Measurements from ENCODE around the gene RCOR3. TPM values are rescaled to one million over a fixed set of nuclear protein-coding genes. Genes with fewer than 3 reads are reported as not detected.

Gene RCOR3
- total RNA-seq, 1 experiment from 2014 or later, result 70.3 TPM

- peaks cover 67% of the 10 kb centered on the region for H3K36me3 Mint-ChIP-seq (ENCODE audit: insufficient read depth, unreplicated experiment)
- no peaks in the 10 kb centered on the region for H3K27me3 Mint-ChIP-seq (ENCODE audit: insufficient read depth, unreplicated experiment)
- intact Hi-C loops (cut with micrococcal nuclease), result no loop called here
- no peak overlapping the region for H3K4me3 Mint-ChIP-seq (ENCODE audit: unreplicated experiment)
- DNase-seq (ENCODE audit: unreplicated experiment), result no peak
- no peak for TF ChIP-seq CTCF (IDR thresholded peaks at IDR 0.05; ENCODE audit: unreplicated experiment)
- CTCF ChIA-PET, result interaction anchor here (0.9 to 1.6 kb wide), 6 partner anchors 27 to 633 kb away, joined by 3 to 6 read pairs (median 4); no protein-coding TSS in a partner anchor
- H3K4me1 Mint-ChIP-seq (ENCODE audit: insufficient read depth, unreplicated experiment), result peaks cover 7% of the 10 kb centered on the region
- no peaks in the 10 kb centered on the region for H3K9me3 Mint-ChIP-seq (ENCODE audit: unreplicated experiment)
- POLR2A ChIA-PET, result interaction anchor here (0.5 to 4.5 kb wide), 8 partner anchors 9 to 1003 kb away, joined by 3 to 15 read pairs (median 4); no protein-coding TSS in a partner anchor
- peak overlapping the region; percentile 1 for H3K27ac Mint-ChIP-seq (ENCODE audit: low read depth, unreplicated experiment)
- no TSS peak for BruUV-seq (replicated peaks)
These were observed 26.0 kb downstream of the RCOR3 start for GRCh38 chr1:211285196-211285595.

GRCh38 chr1:211287218-211287617 lies 28.1 kb downstream of the RCOR3 start:
- Mint-ChIP-seq H3K4me1 (ENCODE audit: insufficient read depth, unreplicated experiment) (peaks cover 7% of the 10 kb centered on the region), H3K36me3 (ENCODE audit: insufficient read depth, unreplicated experiment) (peaks cover 87% of the 10 kb centered on the region), H3K9me3 (ENCODE audit: unreplicated experiment) (no peaks in the 10 kb centered on the region), H3K27me3 (ENCODE audit: insufficient read depth, unreplicated experiment) (no peaks in the 10 kb centered on the region), H3K27ac (ENCODE audit: low read depth, unreplicated experiment) (no peak overlapping the region), H3K4me3 (ENCODE audit: unreplicated experiment) (no peak overlapping the region)
- ChIA-PET CTCF (interaction anchor here (0.9 kb wide), 2 partner anchors 9 to 10 kb away, joined by 3 read pairs; no protein-coding TSS in a partner anchor), POLR2A (interaction anchor here (0.5 to 0.8 kb wide), 2 partner anchors 29 to 366 kb away, joined by 3 to 5 read pairs; no protein-coding TSS in a partner anchor)
- no peak for TF ChIP-seq CTCF (IDR thresholded peaks at IDR 0.05; ENCODE audit: unreplicated experiment)
- no TSS peak for BruUV-seq (replicated peaks)
- intact Hi-C loops (cut with micrococcal nuclease), result no loop called here
- no peak for DNase-seq (ENCODE audit: unreplicated experiment)

DNA sequence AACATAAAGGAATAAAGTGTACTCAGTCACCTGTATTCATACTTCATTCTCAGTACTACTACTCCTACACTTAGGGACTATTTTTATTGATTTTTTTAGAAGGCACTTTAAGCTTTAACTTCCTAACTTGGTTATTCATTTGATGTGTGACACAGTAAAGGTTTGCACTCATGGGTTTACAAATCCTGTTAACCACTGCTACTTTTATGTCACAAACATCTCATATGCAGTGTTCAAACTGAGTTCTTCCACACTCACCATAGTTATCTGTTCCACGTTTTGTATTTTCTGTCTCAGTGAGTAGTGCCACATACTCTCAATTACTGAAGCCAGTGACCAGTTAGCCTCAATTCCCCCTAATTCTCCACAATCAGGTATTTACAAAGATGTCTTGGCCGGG lies 33.2 kb downstream of the RCOR3 start:
- H3K4me1 Mint-ChIP-seq (ENCODE audit: insufficient read depth, unreplicated experiment), result peaks cover 7% of the 10 kb centered on the region
- BruUV-seq (replicated peaks), result no TSS peak
- DNase-seq (ENCODE audit: unreplicated experiment), result no peak
- ChIA-PET POLR2A (no interaction called here), CTCF (interaction anchor here (0.6 to 2.1 kb wide), 4 partner anchors 31 to 806 kb away, joined by 3 to 12 read pairs (median 4); no protein-coding TSS in a partner anchor)
- no peak for TF ChIP-seq CTCF (IDR thresholded peaks at IDR 0.05; ENCODE audit: unreplicated experiment)
- no peaks in the 10 kb centered on the region for H3K9me3 Mint-ChIP-seq (ENCODE audit: unreplicated experiment)
- no peaks in the 10 kb centered on the region for H3K27me3 Mint-ChIP-seq (ENCODE audit: insufficient read depth, unreplicated experiment)
- peaks cover 90% of the 10 kb centered on the region for H3K36me3 Mint-ChIP-seq (ENCODE audit: insufficient read depth, unreplicated experiment)
- no peak overlapping the region for H3K4me3 Mint-ChIP-seq (ENCODE audit: unreplicated experiment)
- H3K27ac Mint-ChIP-seq (ENCODE audit: low read depth, unreplicated experiment), result no peak overlapping the region
- intact Hi-C loops (cut with micrococcal nuclease), result no loop called here

DNA sequence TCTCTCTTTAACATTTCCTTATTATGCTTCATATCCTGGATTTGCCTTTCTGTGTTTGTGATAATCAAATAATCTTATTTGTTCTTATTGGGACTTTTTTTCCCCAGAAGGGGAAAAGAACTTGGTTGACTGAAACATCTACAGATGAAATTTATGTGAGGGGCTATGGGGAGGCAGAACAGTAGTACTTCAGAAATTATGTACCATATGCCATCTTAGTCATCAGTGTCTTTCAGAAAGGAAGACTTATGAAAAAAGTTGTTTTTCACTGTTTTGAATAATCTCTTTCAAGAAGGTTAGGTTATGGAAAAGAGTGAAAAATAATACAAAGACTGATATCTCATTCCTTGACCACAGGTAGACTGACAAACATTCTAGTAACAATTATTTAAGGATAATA lies 37.2 kb downstream of the RCOR3 start:
- H3K9me3 Mint-ChIP-seq (ENCODE audit: unreplicated experiment), result no peaks in the 10 kb centered on the region
- peaks cover 95% of the 10 kb centered on the region for H3K36me3 Mint-ChIP-seq (ENCODE audit: insufficient read depth, unreplicated experiment)
- no peak for TF ChIP-seq CTCF (IDR thresholded peaks at IDR 0.05; ENCODE audit: unreplicated experiment)
- intact Hi-C loops (cut with micrococcal nuclease), result no loop called here
- BruUV-seq (replicated peaks), result no TSS peak
- no peak overlapping the region for H3K27ac Mint-ChIP-seq (ENCODE audit: low read depth, unreplicated experiment)
- no peak overlapping the region for H3K4me3 Mint-ChIP-seq (ENCODE audit: unreplicated experiment)
- no peak for DNase-seq (ENCODE audit: unreplicated experiment)
- H3K4me1 Mint-ChIP-seq (ENCODE audit: insufficient read depth, unreplicated experiment), result peaks cover 9% of the 10 kb centered on the region
- H3K27me3 Mint-ChIP-seq (ENCODE audit: insufficient read depth, unreplicated experiment), result no peaks in the 10 kb centered on the region
- CTCF ChIA-PET, result interaction anchor here (0.7 to 0.8 kb wide), 3 partner anchors 10 to 890 kb away, joined by 3 read pairs; no protein-coding TSS in a partner anchor
- POLR2A ChIA-PET, result interaction anchor here (0.8 to 1.1 kb wide), 4 partner anchors 12 to 33 kb away, joined by 3 to 5 read pairs (median 3); no protein-coding TSS in a partner anchor

Measured in MCF 10A (cell line).